ENCODE measurements around the gene MAP3K1.

The MAP3K1 gene

GRCh38 chr5:56845277-56845676, 29.9 kb downstream of the MAP3K1 start:
- no peak for DNase-seq (ENCODE audit: low read depth in 4 of 4, low spot score in 1 of 4)

DNA sequence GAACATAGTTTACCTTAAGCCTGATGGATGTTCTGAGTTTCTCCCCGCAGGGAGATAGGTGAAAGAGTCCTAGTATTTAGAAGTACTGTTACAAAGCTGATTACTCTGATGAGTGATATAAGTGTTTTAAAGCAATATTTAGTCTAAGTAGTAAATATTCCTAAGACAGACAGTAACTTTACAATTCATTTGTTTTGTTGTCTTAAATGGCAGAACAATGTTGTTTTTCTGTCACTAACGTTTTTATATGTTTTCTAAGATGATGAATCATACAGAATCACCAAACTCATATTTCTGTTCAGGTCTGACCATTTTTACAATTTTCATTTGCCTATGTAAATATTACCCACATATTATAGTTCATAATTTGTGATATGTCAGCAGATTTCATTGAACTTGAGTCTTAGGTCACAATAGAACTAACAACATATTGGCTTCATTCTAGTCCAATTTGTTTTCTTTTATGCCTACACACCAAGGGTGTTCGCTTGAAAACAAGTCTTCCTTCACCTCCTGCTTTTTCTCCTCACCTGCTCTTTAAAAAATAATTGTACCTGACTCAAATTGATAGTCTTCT, 30.6 kb downstream of the MAP3K1 start:
- DNase-seq (ENCODE audit: low read depth in 4 of 4, low spot score in 1 of 4), result no peak

- no peak for DNase-seq (ENCODE audit: low read depth in 4 of 4, low spot score in 1 of 4)
Measured at GRCh38 chr5:56848206-56848605, 32.9 kb downstream of the MAP3K1 start.

- no peak for DNase-seq (ENCODE audit: low read depth in 4 of 4, low spot score in 1 of 4)
Measured at GRCh38 chr5:56849671-56850070, 34.3 kb downstream of the MAP3K1 start.

DNA sequence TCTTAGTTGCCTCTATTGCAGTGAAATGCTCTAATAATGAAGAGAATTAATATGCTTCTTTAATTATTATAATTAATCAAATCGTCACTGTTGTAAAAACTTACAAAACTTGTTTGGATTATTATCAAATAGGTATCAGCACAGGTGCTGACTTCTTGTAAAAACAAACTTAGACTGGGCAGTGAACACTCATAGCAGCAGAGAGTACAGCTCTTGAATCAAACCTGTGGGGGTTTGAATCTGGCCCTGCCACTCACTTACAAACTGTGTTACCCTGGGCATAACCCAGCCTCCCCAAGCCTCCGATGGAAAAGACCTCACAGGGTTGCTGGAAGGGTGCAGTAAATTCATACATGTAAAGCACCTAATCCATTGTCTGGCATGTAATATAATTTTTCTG, 35.1 kb downstream of the MAP3K1 start:
- no peak for DNase-seq (ENCODE audit: low read depth in 4 of 4, low spot score in 1 of 4)

DNA sequence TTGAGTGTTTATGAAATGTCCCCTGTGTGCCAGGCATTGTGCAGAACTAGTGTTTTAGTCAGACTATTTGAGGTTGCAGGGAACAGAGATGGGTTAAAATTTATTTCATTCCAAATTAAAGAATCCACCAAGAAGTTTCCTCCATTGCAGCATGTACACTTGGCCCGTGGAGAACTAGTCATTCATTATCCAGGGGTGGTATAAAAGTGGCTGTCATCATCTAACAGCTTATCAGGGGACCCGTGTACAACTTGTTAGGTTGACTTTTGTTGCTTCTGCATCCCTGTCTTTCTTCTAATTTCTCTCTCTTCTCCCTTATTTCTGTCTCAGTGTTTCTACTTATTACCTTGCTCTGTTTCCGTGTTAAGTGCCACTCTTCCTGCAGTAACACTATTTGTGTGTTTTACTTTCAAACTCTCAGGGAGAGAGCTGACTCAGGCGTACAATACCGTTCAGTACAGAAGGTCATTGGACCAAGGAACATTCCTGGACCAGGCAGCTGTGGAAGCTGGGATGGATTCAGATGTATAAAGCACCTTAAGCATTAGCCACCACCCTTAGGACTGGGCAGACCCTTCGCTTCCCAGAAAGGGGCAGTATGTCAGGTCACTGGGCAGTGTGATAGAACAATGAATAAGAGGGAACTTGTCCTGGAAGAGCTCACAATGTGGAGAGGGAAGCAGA, 36.1 kb downstream of the MAP3K1 start:
- DNase-seq (ENCODE audit: low read depth in 4 of 4, low spot score in 1 of 4), result no peak

DNA sequence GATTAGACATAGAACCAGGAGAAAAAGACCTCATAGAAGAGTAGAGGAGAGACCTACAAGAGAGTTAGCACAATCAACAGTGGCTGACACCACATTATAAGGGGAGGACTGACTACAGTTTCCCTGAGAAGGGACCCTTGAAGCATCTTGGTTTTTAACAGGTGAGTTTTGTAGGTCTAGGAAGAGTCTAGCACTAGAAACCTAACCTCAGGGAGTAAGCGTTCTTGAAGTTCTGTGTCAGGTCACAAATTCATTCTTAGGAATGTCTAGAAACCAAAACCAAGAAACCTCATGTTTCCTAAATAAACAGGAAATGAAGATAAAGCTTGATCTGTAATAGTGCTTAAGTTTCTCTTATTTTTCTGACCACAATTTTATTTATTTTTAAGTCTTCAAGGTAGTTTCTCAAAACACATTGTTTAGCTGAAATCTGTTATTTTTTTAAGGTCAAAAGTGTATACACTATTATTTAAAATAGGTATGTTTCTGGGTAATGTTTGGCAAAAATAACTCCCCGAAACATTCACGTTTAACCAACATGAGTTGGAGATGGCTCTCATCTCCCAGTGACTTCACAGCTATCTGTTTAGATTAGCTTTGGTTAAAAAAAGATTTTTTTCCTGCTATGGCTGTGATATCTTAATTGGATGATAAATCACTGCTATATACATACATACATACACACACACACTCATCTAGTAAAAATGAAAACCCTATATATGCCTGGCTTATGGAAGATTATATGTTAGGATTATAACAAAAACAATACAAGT, 37.1 kb downstream of the MAP3K1 start:
- no peak for DNase-seq (ENCODE audit: low read depth in 4 of 4, low spot score in 1 of 4)

DNA sequence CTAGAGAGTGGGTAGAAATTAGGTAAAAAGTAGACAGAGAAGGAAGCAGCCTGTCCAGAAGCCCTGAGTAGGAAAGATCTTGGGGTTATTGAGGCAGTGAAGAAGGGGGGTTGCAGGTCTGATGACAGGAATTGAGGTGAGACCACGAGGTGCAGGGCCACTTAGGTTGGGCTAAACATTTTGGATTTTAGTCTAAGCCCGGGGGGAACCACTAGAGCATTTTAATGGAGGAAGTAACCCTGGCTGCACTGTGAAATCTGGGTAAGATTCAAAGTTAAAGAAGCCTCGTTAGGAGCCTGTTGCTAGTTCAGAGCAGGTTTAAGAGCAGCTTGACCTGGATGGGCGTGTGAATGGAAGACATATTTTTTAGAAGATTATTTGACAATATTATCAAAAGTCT, 38.3 kb downstream of the MAP3K1 start:
- DNase-seq (ENCODE audit: low read depth in 4 of 4, low spot score in 1 of 4), result no peak

- no peak for DNase-seq (ENCODE audit: low read depth in 4 of 4, low spot score in 1 of 4)
Measured at GRCh38 chr5:56854920-56855319, 39.6 kb downstream of the MAP3K1 start.

DNA sequence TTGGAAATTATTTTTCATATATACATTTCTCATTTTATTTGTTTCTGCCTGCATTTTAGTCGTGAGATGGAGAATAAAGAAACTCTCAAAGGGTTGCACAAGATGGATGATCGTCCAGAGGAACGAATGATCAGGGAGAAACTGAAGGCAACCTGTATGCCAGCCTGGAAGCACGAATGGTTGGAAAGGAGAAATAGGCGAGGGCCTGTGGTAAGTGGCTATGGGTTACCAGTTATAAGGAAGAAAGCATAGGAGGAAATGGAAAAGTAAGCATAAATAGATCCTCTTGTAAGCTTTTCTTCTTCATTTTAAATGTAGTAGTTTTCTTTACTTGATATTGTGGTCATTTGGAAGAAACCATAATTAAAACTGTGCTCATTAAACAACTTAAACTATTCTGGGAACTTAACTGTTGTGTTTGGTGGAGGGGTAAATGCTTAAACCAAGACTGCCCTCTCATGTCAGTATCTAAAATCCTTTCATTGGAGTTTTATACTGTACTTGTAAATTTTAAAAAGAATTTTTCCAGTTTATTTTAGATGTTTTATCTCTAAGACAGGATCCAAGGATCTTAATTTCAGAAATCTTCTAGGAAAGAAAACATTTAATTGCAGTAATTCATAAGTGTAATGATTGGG, 41.3 kb downstream of the MAP3K1 start:
- DNase-seq (ENCODE audit: low read depth in 4 of 4, low spot score in 1 of 4), result no peak

DNA sequence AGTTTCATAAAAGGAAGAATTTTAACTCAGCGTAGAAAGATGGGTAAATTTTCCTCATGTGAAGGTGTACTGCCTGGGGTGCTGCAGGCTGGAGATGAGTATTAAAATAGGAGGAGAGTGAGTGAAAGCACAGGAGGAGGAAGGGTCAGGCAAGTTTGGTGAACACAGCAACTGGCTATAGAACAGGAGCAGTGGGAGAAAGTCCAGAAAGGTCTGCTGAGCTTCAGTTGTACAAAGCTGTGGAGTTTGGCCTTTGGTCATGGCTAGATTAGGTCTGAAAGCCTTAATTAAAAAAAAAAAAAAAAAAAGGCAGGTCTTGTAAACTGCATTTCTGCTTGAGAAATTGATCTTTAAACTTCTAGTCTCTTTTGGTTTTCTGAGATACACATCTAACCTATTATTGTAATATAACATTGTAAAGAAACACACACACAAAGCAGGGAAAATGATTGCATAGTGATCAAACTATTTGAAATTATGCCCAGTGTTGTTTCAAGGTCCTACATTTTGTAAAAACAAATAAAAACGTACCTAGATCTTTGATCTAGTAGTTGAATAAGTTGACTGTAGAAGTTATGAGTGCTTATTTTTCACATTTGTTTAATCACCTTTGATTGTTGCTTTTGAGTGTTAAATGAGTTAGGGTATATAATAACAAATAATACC, 43.6 kb downstream of the MAP3K1 start:
- no peak for DNase-seq (ENCODE audit: low read depth in 4 of 4, low spot score in 1 of 4)

DNA sequence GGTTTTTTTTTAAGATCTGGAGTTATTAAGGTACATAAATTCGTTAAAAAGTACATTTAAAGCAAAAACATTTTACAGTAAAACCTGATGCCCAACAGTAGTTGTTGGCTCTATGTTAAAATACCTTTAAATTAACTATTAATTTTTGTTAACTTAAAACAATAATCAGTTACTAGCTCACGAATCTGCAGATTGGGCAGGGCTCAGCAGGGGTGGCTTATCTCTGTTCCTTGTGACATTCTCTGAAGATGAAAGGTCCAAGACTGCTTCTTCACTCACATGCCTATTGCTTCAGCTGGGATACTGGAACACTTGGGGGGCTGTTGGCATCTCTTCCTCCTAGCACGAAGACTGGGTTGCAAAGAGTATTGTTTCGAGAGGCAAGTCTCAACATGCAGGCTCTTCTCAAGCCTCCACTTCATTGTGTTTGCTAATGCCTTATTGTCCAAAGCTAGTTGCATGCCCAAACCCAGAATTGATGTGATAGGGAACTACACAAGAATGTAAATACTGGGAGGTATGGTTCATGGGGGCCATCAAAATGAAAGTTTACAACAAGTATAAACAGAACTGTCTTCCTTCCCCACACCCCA, 46.6 kb downstream of the MAP3K1 start:
- DNase-seq (ENCODE audit: low read depth in 4 of 4, low spot score in 1 of 4), result no peak

GRCh38 chr5:56862909-56863308, 47.6 kb downstream of the MAP3K1 start:
- DNase-seq (ENCODE audit: low read depth in 4 of 4, low spot score in 1 of 4), result no peak

GRCh38 chr5:56871777-56872176, 56.4 kb downstream of the MAP3K1 start:
- no peak for DNase-seq (ENCODE audit: low read depth in 4 of 4, low spot score in 1 of 4)

DNA sequence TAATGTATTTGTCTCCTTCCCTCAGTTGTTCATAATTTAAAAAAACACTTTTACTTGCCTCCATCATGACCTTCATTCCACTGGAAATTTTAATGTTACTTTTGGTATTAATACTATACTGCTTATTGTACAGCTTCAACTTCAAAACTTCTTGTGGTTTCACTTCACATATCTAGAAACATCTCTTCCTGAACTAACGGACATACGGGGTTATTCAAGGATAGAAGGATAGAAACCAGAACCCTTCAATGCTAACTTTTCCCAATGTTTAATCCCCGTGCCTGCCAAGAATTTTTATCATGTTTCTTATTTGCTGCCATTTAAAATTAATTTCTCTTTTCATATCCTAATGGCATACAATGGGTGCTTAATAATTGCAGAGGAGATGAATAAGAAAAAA, 57.7 kb downstream of the MAP3K1 start:
- DNase-seq (ENCODE audit: low read depth in 4 of 4, low spot score in 1 of 4), result no peak

DNA sequence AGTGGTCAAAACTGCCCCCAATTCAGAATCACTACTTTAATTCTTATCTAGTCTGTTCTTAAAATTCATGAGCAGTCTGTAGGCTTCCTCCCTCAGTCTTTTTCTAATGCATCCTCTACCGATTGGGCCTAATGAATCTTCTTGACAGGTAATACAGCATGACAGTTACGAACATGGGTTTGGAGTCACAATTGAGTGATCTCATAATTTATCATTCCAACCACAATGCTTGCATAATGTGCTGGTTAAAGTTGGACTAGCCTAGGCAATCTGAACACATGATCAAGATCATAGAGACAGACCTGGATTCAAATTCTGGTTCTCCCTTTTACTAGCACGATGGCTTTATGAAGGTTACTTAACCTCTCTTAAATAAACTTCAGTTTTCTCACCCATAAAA, 61.0 kb downstream of the MAP3K1 start:
- no peak for DNase-seq (ENCODE audit: low read depth in 4 of 4, low spot score in 1 of 4)

GRCh38 chr5:56881571-56881970, 66.2 kb downstream of the MAP3K1 start:
- no peak for DNase-seq (ENCODE audit: low read depth in 4 of 4, low spot score in 1 of 4)

GRCh38 chr5:56893251-56893951, 78.1 kb downstream of the MAP3K1 start:
- no peak for DNase-seq (ENCODE audit: low read depth in 4 of 4, low spot score in 1 of 4)

- no peak for DNase-seq (ENCODE audit: low read depth in 4 of 4, low spot score in 1 of 4)
Measured at GRCh38 chr5:56896763-56897162, 81.4 kb downstream of the MAP3K1 start.

- no peak for DNase-seq (ENCODE audit: low read depth in 4 of 4, low spot score in 1 of 4)
Measured at GRCh38 chr5:56898213-56898612, 82.9 kb downstream of the MAP3K1 start.

Data from stimulated activated CD4-positive, alpha-beta T cell treated with anti-CD3 and anti-CD28 coated beads, Interleukin-1b, Interleukin-23, amount 100 ng/mL, for 24 hours (primary cell).